ENCODE results near the gene CDK11B. TPM values are rescaled to one million over a fixed set of nuclear protein-coding genes. Genes with fewer than 3 reads are reported as not detected.

CDK11B gene
- total and polyA plus RNA-seq, 11 donors, result 20.4 to 39.4 (median 24.8) TPM

GRCh38 chr1:1622788-1623094, 36.1 kb downstream of the CDK11B start:
- TF ChIP-seq CTCF (IDR thresholded peaks at IDR 0.05), result no peak
- H3K36me3 ChIP-seq, result peaks cover 0 to 30% (median 13%) of the 10 kb centered on the region in 9 donors
- DNase-seq (peak in 3 of 5 donors; percentile 24 to 51 (median 25)), ATAC-seq (no peak)
- no peak overlapping the region for H3K27ac ChIP-seq
- H3K4me3 ChIP-seq, result no peak overlapping the region
- no peaks in the 10 kb centered on the region for H3K27me3 ChIP-seq
- 91 to 94% (median 92%) methylated on average over 17 of the region's 17 CpGs for WGBS, 4 donors
- intact Hi-C loops (cut with DNase I), result no loop called here
- H3K4me1 ChIP-seq, result peaks cover 2 to 50% (median 21%) of the 10 kb centered on the region in 12 donors
- no peaks in the 10 kb centered on the region for H3K9me3 ChIP-seq

- peak in 1 of 5 donors; percentile 27 for DNase-seq
- TF ChIP-seq CTCF (IDR thresholded peaks at IDR 0.05), result no peak
- Histone ChIP-seq H3K36me3 (peaks cover 0 to 30% (median 15%) of the 10 kb centered on the region in 9 donors), H3K9me3 (no peaks in the 10 kb centered on the region), H3K27ac (peak overlapping the region in 1 of 12 donors; percentile 42), H3K4me1 (peaks cover 7 to 56% (median 24%) of the 10 kb centered on the region in 12 donors), H3K4me3 (no peak overlapping the region), H3K27me3 (no peaks in the 10 kb centered on the region)
- WGBS, 4 donors, result 83 to 92% (median 87%) methylated on average over 8 to 21 of the region's 21 CpGs
- no peak for ATAC-seq
- intact Hi-C loops (cut with DNase I), result no loop called here
Measured at GRCh38 chr1:1622010-1622787, 36.6 kb downstream of the CDK11B start.

GRCh38 chr1:1621173-1622009, 37.4 kb downstream of the CDK11B start:
- TF ChIP-seq POLR2A (IDR thresholded peaks at IDR 0.05) (no peak), CTCF (IDR thresholded peaks at IDR 0.05) (no peak)
- intact Hi-C loops (cut with DNase I), result no loop called here
- ATAC-seq (no peak), DNase-seq (peak in 2 of 5 donors; percentile 18 to 23)
- Histone ChIP-seq H3K9me3 (no peaks in the 10 kb centered on the region), H3K36me3 (peaks cover 0 to 26% (median 12%) of the 10 kb centered on the region in 9 donors), H3K4me1 (peaks cover 7 to 63% (median 32%) of the 10 kb centered on the region in 12 donors), H3K27me3 (no peaks in the 10 kb centered on the region), H3K4me3 (no peak overlapping the region), H3K27ac (peak overlapping the region in 7 of 12 donors; percentile 27 to 88 (median 78))
- WGBS, 4 donors, result 73 to 85% (median 81%) methylated on average over 18 to 31 of the region's 31 CpGs

Data from heart left ventricle (tissue), 16 donors.